Measurements from ENCODE around the gene NR2C1. TPM values are rescaled to one million over a fixed set of nuclear protein-coding genes. Genes with fewer than 3 reads are reported as not detected.

The NR2C1 gene
- total RNA-seq, 6 experiments from 2014 or later: 19.0 to 40.2 (median 21.1) TPM

GRCh38 chr12:95116773-95117172 is 43.4 kb upstream of the NR2C1 start:
- intact Hi-C loops (cut with DNase I): loop anchor here (10.0 kb wide), 2 partner anchors 218 to 418 kb away; no protein-coding TSS in a partner anchor
- no peak for DNase-seq
- no peak for ATAC-seq
- TF ChIP-seq CTCF (IDR thresholded peaks at IDR 0.05) (no peak), POLR2A (IDR thresholded peaks at IDR 0.05) (no peak)
- Histone ChIP-seq H3K27me3 (no peaks in the 10 kb centered on the region), H3K36me3 (no peaks in the 10 kb centered on the region), H3K9me3 (no peaks in the 10 kb centered on the region), H3K4me3 (no peak overlapping the region), H3K27ac (no peak overlapping the region), H3K4me1 (peaks cover 0 to 4% (median 0%) of the 10 kb centered on the region in 4 donors)
- 38% methylated on average over 3 of the region's 3 CpGs for WGBS (ENCODE audit: insufficient coverage, low coverage, low lambda C conversion rate, missing lambda C conversion rate)

DNA sequence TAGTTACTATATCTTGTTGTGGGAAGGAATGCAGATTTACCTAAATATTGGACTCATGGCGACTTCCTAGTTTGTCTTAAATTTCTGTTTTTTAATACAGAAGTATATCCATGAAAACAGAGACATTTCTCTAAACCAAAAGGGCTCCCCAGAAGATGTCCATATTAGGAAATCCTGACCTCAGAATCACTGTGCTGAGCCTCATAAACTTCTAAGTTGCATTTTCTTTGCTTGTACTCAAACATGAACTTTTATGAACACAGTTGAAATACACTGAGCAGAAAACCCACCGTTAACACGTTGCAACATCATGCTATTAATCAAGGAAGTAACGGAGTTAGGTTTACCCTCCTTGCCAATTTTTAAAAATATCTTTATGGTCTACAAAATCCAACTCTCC is 42.9 kb upstream of the NR2C1 start:
- WGBS (ENCODE audit: insufficient coverage, low coverage, low lambda C conversion rate, missing lambda C conversion rate): 53% methylated on average over 4 of the region's 4 CpGs
- no peak for TF ChIP-seq CTCF (IDR thresholded peaks at IDR 0.05)
- no peak for TF ChIP-seq POLR2A (IDR thresholded peaks at IDR 0.05)
- Histone ChIP-seq H3K4me1 (peaks cover 0 to 4% (median 0%) of the 10 kb centered on the region in 4 donors), H3K4me3 (no peak overlapping the region), H3K27me3 (no peaks in the 10 kb centered on the region), H3K9me3 (no peaks in the 10 kb centered on the region), H3K36me3 (no peaks in the 10 kb centered on the region), H3K27ac (no peak overlapping the region)
- intact Hi-C loops (cut with DNase I): loop anchor here (10.0 kb wide), 2 partner anchors 218 to 418 kb away; no protein-coding TSS in a partner anchor
- DNase-seq (no peak), ATAC-seq (no peak)

DNA sequence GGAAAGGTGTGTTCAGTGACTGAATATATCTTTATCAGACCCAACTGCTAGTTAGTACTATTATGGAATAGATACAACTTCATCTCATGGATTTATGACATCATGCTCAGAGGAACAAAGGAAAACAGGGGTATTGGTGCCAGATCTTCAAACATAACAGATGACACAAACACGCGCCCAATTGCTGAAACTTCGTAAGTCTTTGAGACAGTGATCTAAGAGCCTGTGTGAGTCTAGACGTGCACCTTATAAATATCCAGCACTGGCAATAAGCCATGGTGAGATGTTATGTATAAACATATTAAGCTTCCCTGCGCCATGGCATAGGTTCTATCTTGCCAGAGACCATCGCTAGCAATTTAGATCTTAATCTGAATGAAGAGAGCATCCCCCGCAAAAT is 42.2 kb upstream of the NR2C1 start:
- no peaks in the 10 kb centered on the region for H3K27me3 ChIP-seq
- ATAC-seq (no peak), DNase-seq (no peak)
- TF ChIP-seq CTCF (IDR thresholded peaks at IDR 0.05): no peak
- no peak for TF ChIP-seq POLR2A (IDR thresholded peaks at IDR 0.05)
- WGBS (ENCODE audit: insufficient coverage, low coverage, low lambda C conversion rate, missing lambda C conversion rate): 76% methylated on average over 7 of the region's 7 CpGs
- no peak overlapping the region for H3K27ac ChIP-seq
- H3K36me3 ChIP-seq: no peaks in the 10 kb centered on the region
- H3K4me1 ChIP-seq: peaks cover 0 to 4% (median 0%) of the 10 kb centered on the region in 4 donors
- intact Hi-C loops (cut with DNase I): loop anchor here (10.0 kb wide), 2 partner anchors 219 to 419 kb away; no protein-coding TSS in a partner anchor
- H3K9me3 ChIP-seq: no peaks in the 10 kb centered on the region
- no peak overlapping the region for H3K4me3 ChIP-seq

DNA sequence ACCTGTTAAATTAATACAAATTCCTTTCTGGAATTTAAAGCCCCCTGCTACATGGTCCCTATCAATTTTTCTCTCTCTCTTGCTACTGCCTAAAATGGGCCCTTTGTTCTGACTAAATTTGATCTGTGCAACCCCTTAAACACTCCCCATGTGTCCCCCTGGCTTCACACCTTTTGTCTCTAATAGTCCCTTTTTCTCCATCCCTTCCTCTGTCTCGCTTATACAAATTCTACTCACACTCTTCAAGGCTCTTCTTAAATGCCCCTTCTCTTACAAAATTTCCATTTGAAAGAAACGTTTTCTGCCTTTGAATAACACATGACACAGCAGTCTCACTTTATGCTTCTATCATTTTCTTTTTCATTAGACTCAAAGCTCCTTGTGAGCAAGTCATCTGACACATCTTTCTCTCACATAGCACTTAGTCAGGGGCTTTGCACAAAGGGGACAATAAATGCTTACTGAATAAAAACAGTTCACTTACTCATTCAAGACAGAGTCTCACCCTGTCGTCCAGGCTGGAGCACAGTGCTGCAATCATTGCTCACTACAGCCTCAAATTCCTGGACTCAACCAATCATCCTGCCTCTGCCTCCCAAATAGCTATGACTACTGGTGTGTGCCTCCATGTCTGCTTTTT is 41.5 kb upstream of the NR2C1 start:
- ATAC-seq: no peak
- intact Hi-C loops (cut with DNase I): loop anchor here (10.0 kb wide), 2 partner anchors 220 to 420 kb away; no protein-coding TSS in a partner anchor
- Histone ChIP-seq H3K27ac (no peak overlapping the region), H3K36me3 (no peaks in the 10 kb centered on the region), H3K9me3 (no peaks in the 10 kb centered on the region), H3K4me3 (no peak overlapping the region), H3K4me1 (peaks cover 0 to 4% (median 0%) of the 10 kb centered on the region in 4 donors), H3K27me3 (no peaks in the 10 kb centered on the region)
- WGBS (ENCODE audit: insufficient coverage, low coverage, low lambda C conversion rate, missing lambda C conversion rate): 61% methylated on average over 3 of the region's 3 CpGs
- no peak for DNase-seq
- TF ChIP-seq POLR2A (IDR thresholded peaks at IDR 0.05) (no peak), CTCF (IDR thresholded peaks at IDR 0.05) (no peak)
